Mucosa of rectum (tissue), 2 donors: Measurements from ENCODE around the gene HLA-DPA1.

Source experiments
- H3K27ac ChIP-seq, 2 donors: one replicate each; pipeline ENCODE4 v1.7.0; 2013; ENCODE audit warnings: inconsistent platforms in 2 of 2, low read depth in 2 of 2, low read length in 2 of 2
- H3K27me3 ChIP-seq, 2 donors: one replicate each; pipeline ENCODE4 v1.7.0; 2013; ENCODE audit warnings: low read length in 2 of 2; ENCODE audit not compliant: control insufficient read depth in 2 of 2, insufficient read depth in 2 of 2
- H3K36me3 ChIP-seq, 2 donors: one replicate each; pipeline ENCODE4 v1.7.0; 2013; ENCODE audit warnings: low read length in 2 of 2; ENCODE audit not compliant: control insufficient read depth in 2 of 2, insufficient read depth in 2 of 2
- H3K4me1 ChIP-seq, 2 donors: one replicate each; pipeline ENCODE4 v1.7.0; 2013; ENCODE audit warnings: low read length in 2 of 2, mild to moderate bottlenecking in 1 of 2; ENCODE audit not compliant: control insufficient read depth in 2 of 2, insufficient read depth in 2 of 2
- H3K4me3 ChIP-seq, 2 donors: one replicate each; pipeline ENCODE4 v1.7.0; 2013; ENCODE audit warnings: low read length in 2 of 2
- H3K9ac ChIP-seq, 2 donors: one replicate each; pipeline ENCODE4 v1.7.0; 2013; ENCODE audit warnings: low read length in 2 of 2, low read depth in 1 of 2, mild to moderate bottlenecking in 1 of 2
- H3K9me3 ChIP-seq, 2 donors: one replicate each; pipeline ENCODE4 v1.7.0; 2013; ENCODE audit warnings: low read length in 2 of 2; ENCODE audit not compliant: control insufficient read depth in 2 of 2
- donor health status: healthy.
- donor health status: Normal muscosa, but diverticular disease.

HLA-DPA1 gene

DNA sequence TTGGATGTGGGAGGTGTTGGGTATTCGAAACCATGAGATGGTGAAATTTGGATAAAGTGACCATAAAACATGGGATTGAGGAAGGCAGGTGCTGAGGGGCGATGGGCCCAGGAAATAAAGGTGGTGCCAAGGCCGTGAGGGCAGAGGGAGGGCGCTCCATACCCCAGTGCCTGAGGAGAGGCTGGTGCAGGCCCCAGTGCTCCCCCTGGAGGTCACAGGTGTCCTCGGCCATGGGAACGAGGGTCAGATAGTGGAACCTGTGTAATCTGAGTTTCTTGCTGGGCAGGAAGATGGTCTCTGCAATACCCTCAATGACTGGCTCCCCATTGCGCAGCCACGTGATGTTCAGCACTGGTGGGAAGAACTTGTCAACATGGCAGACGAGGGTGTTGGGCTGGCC is 18.5 kb upstream of the HLA-DPA1 start:
- Histone ChIP-seq H3K27ac (no peak overlapping the region), H3K9me3 (no peaks in the 10 kb centered on the region), H3K4me3 (no peak overlapping the region), H3K36me3 (no peaks in the 10 kb centered on the region), H3K9ac (no peak overlapping the region), H3K4me1 (no peaks in the 10 kb centered on the region), H3K27me3 (peaks cover 0 to 2% of the 10 kb centered on the region in 2 donors)

DNA sequence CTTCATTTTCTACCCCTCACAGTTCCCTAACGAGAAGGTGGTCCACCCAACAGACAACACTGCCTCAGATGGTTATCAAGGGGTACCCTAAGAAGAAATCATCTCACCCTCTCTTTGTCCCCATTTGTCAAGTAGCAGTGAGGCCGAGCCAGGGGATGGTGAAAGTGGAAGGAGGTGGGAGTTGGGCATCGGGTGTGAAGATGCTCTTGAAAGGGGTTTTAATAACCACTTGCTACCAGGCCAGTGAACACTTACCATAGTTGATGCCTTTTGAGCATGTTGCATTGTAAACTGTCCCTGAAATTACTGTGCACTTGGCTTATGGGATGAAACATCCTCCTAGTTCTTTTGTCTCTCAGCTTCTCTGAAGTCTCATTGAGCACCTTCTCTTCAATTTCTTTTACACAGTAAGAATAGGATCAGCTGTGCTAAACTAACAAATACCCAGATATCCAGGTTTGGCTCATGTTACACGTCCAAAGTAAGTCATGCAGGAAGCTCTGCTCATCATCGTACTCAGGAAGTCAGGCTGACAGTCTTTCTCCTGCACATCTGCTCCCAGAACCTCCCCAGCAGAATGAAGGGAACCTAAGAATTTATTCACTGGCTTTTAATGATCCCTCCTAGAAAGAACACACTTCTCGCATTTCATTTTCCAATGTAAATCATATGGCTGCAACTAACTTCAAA is 15.6 kb upstream of the HLA-DPA1 start:
- Histone ChIP-seq H3K4me1 (no peaks in the 10 kb centered on the region), H3K9me3 (no peaks in the 10 kb centered on the region), H3K27me3 (no peaks in the 10 kb centered on the region), H3K9ac (peak overlapping the region in 1 of 2 donors; percentile 17), H3K36me3 (peaks cover 0 to 3% of the 10 kb centered on the region in 2 donors), H3K4me3 (no peak overlapping the region), H3K27ac (no peak overlapping the region)

DNA sequence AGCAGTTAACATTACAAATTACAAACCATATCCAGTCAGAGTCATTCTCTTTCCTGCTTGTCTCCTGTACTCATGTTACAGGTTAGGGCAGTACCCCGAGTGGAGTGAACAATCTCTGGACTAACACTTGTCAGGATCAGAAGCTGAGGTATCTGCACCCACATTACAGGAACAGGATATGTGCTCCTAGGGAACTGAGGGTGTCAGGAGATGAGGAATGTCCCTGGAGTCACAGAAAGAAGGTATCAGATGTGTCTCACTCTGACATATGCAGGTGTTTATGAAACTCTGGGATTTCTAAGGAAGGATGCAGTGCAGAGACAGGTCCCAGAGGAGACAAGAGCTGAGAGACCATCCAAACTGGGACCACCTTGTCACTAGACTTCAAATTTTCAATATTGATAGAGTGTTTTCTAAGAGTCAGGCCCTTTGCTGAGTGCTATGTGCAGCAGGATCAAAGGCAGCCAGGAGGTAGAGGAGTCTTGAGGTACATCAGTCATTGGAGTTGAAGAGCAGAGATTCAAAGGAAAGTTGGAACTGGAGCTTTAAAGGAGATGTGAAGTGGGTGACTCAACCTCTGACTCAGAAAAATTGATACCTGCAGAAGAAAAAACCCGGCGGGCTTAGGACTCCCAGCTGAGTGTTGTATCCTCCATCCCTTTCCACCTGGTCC is 14.9 kb upstream of the HLA-DPA1 start:
- peaks cover 0 to 3% of the 10 kb centered on the region in 2 donors for H3K36me3 ChIP-seq
- H3K4me3 ChIP-seq: no peak overlapping the region
- no peaks in the 10 kb centered on the region for H3K9me3 ChIP-seq
- H3K27ac ChIP-seq: no peak overlapping the region
- H3K9ac ChIP-seq: no peak overlapping the region
- no peaks in the 10 kb centered on the region for H3K27me3 ChIP-seq
- no peaks in the 10 kb centered on the region for H3K4me1 ChIP-seq

- H3K36me3 ChIP-seq: peaks cover 0 to 3% of the 10 kb centered on the region in 2 donors
- H3K9me3 ChIP-seq: no peaks in the 10 kb centered on the region
- no peak overlapping the region for H3K27ac ChIP-seq
- H3K4me1 ChIP-seq: peaks cover 0 to 3% of the 10 kb centered on the region in 2 donors
- H3K4me3 ChIP-seq: no peak overlapping the region
- no peak overlapping the region for H3K9ac ChIP-seq
- peaks cover 0 to 1% of the 10 kb centered on the region in 2 donors for H3K27me3 ChIP-seq
Measured at GRCh38 chr6:33085627-33086026, 12.2 kb upstream of the HLA-DPA1 start.

GRCh38 chr6:33082702-33083101 is 9.3 kb upstream of the HLA-DPA1 start:
- peaks cover 0 to 3% of the 10 kb centered on the region in 2 donors for H3K36me3 ChIP-seq
- H3K4me3 ChIP-seq: no peak overlapping the region
- H3K27ac ChIP-seq: no peak overlapping the region
- H3K4me1 ChIP-seq: peaks cover 0 to 5% of the 10 kb centered on the region in 2 donors
- H3K9me3 ChIP-seq: no peaks in the 10 kb centered on the region
- H3K27me3 ChIP-seq: peaks cover 0 to 18% of the 10 kb centered on the region in 2 donors
- no peak overlapping the region for H3K9ac ChIP-seq

DNA sequence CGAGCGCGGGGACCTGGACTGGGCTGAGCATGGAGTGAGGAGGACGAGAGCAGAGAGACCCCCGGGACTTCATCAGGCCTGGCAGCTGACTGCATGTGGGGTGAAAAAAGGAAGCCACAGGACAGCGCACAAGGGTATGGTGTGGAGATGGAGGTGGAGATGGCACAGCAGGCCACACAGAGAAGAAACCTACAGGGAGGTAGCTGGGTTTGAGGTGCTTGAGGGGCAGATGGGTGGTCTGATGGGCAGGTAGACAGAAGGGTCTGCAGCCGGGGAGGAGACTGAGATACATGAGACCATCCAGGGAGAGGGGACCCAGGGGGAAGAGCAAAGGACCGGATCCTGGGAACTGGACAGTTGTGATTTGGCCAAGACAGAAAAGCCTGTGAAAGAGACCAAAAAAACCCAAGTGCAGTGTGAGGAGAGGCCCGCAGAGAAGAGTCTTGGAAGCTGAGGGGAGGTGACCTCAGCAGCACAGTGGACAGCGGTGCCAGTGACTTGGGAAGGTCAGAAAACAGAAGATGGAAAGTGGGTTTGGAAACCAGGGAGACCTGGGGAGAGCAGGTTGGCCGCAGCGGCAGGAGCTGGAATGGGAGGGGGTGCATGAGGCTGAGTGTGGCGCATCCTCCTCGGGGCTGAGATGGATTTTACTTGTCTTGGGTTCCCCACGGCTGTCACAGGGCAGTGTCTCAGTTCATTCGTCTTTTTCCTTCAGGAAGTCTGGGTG is 7.8 kb upstream of the HLA-DPA1 start:
- peak overlapping the region; percentile 47 to 58 for H3K4me3 ChIP-seq
- peaks cover 0 to 3% of the 10 kb centered on the region in 2 donors for H3K36me3 ChIP-seq
- H3K27ac ChIP-seq: peak overlapping the region; percentile 52 to 76
- H3K9ac ChIP-seq: peak overlapping the region; percentile 34 to 61
- no peaks in the 10 kb centered on the region for H3K9me3 ChIP-seq
- peaks cover 0 to 5% of the 10 kb centered on the region in 2 donors for H3K4me1 ChIP-seq
- peaks cover 0 to 18% of the 10 kb centered on the region in 2 donors for H3K27me3 ChIP-seq

GRCh38 chr6:33080127-33081089 is 7.0 kb upstream of the HLA-DPA1 start:
- Histone ChIP-seq H3K9me3 (no peaks in the 10 kb centered on the region), H3K4me1 (peaks cover 0 to 5% of the 10 kb centered on the region in 2 donors), H3K36me3 (no peaks in the 10 kb centered on the region), H3K9ac (peak overlapping the region; percentile 52 to 61), H3K27ac (peak overlapping the region; percentile 52 to 76), H3K27me3 (peaks cover 0 to 18% of the 10 kb centered on the region in 2 donors), H3K4me3 (peak overlapping the region; percentile 47 to 58)

DNA sequence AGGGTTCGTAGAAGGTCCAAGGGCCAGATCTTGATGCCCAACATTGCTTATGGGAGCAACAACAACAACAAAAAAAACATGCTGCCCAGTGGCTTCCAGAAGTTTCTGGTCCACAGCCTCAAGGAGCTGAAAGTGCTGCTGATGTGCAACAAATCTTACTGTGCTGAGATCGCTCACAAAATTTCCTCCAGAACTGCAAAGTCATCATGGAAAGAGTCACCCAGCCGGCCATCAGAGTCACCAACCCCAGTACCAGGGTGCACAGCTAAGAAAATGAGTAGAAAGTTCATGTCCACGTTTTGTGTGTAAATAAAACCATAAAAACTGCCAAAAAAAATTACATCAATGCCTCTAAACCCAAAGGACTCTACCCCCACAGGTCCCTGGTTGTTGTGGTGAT is 6.1 kb upstream of the HLA-DPA1 start:
- H3K27ac ChIP-seq: no peak overlapping the region
- H3K27me3 ChIP-seq: peaks cover 0 to 18% of the 10 kb centered on the region in 2 donors
- H3K4me3 ChIP-seq: no peak overlapping the region
- H3K9ac ChIP-seq: no peak overlapping the region
- no peaks in the 10 kb centered on the region for H3K36me3 ChIP-seq
- peaks cover 0 to 5% of the 10 kb centered on the region in 2 donors for H3K4me1 ChIP-seq
- no peaks in the 10 kb centered on the region for H3K9me3 ChIP-seq

- Histone ChIP-seq H3K9me3 (no peaks in the 10 kb centered on the region), H3K4me3 (no peak overlapping the region), H3K36me3 (no peaks in the 10 kb centered on the region), H3K27ac (no peak overlapping the region), H3K9ac (no peak overlapping the region), H3K27me3 (peaks cover 0 to 18% of the 10 kb centered on the region in 2 donors), H3K4me1 (peaks cover 0 to 5% of the 10 kb centered on the region in 2 donors)
Measured at GRCh38 chr6:33078919-33079521, 5.6 kb upstream of the HLA-DPA1 start.
